AG04450 (cell line): ENCODE results near the gene ADAMTSL1. TPM values are rescaled to one million over a fixed set of nuclear protein-coding genes. Genes with fewer than 3 reads are reported as not detected.

Experiments used
- CTCF ChIA-PET: fragments of 300-600, 350-600 bp; formaldehyde crosslinking; extraction: SDS; loops from one replicate; lab custom pipeline; 2022; ENCODE audit warnings: antibody characterized with exemption, inconsistent platforms; lab: Charles Lee
- POLR2A ChIA-PET: fragments of 350-600 bp; formaldehyde crosslinking; extraction: SDS; loops from one replicate; lab custom pipeline; 2021; ENCODE audit warnings: antibody characterized with exemption, inconsistent platforms; lab: Yijun Ruan, JAX
- DNase-seq: peaks from one replicate; pipeline ENCODE4 v3.0.0-alpha.2; 2011; ENCODE audit warnings: low read depth, low spot score
- H3K27ac ChIP-seq: one replicate; pipeline ENCODE4 v1.5.1; 2012; ENCODE audit warnings: low read depth, low read length, control low read depth
- H3K27me3 ChIP-seq: one replicate; pipeline ENCODE4 v1.6.0; 2012; ENCODE audit warnings: low read length; ENCODE audit not compliant: control insufficient read depth, insufficient read depth
- H3K4me3 ChIP-seq: 2 replicates; pipeline ENCODE4 v1.5.1; 2011; ENCODE audit warnings: mild to moderate bottlenecking, low read depth, low read length, control low read depth
- H3K9me3 ChIP-seq: 2 replicates; pipeline ENCODE4 v1.5.1; 2012; ENCODE audit warnings: low read length; ENCODE audit not compliant: control insufficient read depth, insufficient read depth
- CTCF ChIP-seq: IDR thresholded peaks from 2 replicates; pipeline ENCODE4 v1.5.1; 2011; ENCODE audit warnings: low read depth, low read length, control low read depth, inconsistent platforms
- polyA plus RNA-seq: library from polyadenylated mRNA; depleted of rRNA; stranded (reverse); fragments of >200 nt; gene quantifications from 2 replicates; pipeline ENCODE4 v1.2.3, GENCODE V29; 2011

The ADAMTSL1 gene
- polyA plus RNA-seq, 1 experiment, result 22.2 TPM

- POLR2A ChIA-PET, result no interaction called here
- Histone ChIP-seq H3K9me3 (no peaks in the 10 kb centered on the region; the same call in 1 of the 2 replicates), H3K27me3 (no peaks in the 10 kb centered on the region), H3K27ac (no peak overlapping the region), H3K4me3 (no peak overlapping the region)
- CTCF ChIA-PET, result interaction anchor here (0.7 to 0.9 kb wide), 2 partner anchors 406 to 761 kb away, joined by 3 read pairs; no protein-coding TSS in a partner anchor
- TF ChIP-seq CTCF, result no peak
- DNase-seq, result no peak
Observed at GRCh38 chr9:18703901-18704379, 230.0 kb downstream of the ADAMTSL1 start.

- H3K27me3 ChIP-seq, result no peaks in the 10 kb centered on the region
- no peak overlapping the region for H3K27ac ChIP-seq
- H3K4me3 ChIP-seq, result no peak overlapping the region
- H3K9me3 ChIP-seq, result no peaks in the 10 kb centered on the region; the same call in 1 of the 2 replicates
- ChIA-PET POLR2A (no interaction called here), CTCF (no interaction called here)
- no peak for DNase-seq
- no peak for TF ChIP-seq CTCF
Observed at GRCh38 chr9:18705796-18706392, 231.9 kb downstream of the ADAMTSL1 start.

DNA sequence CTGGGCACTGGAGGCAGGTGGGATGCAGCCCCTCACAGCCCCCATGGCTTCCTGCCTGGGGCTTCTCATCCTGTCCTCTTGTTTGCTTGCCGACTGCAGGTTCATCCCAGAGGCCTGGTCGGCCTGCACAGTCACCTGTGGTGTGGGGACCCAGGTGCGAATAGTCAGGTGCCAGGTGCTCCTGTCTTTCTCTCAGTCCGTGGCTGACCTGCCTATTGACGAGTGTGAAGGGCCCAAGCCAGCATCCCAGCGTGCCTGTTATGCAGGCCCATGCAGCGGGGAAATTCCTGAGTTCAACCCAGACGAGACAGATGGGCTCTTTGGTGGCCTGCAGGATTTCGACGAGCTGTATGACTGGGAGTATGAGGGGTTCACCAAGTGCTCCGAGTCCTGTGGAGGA is 232.7 kb downstream of the ADAMTSL1 start:
- Histone ChIP-seq H3K27ac (no peak overlapping the region), H3K9me3 (no peaks in the 10 kb centered on the region; the same call in 1 of the 2 replicates), H3K4me3 (no peak overlapping the region), H3K27me3 (no peaks in the 10 kb centered on the region)
- no peak for DNase-seq
- no peak for TF ChIP-seq CTCF
- ChIA-PET POLR2A (no interaction called here), CTCF (no interaction called here)

DNA sequence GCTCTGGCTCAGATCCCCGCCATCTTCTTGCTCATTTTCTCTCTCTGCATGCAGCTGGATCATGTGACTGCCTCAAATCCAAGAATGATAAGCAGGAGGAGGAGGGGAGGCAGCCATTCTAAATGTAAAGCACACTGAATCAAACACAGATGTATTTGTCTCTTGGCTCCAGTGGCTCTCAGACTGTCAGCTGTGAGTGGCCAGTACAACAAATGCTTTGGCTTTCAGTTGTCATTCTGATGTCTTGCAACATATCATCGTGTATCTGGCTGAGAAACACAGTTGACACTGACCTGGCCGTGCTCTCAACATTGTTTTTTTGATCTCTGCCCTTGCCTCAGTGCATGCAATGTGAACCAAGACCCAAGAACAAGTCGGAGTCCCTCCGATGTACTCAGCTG is 233.1 kb downstream of the ADAMTSL1 start:
- H3K9me3 ChIP-seq, result no peaks in the 10 kb centered on the region; the same call in 1 of the 2 replicates
- no peak for TF ChIP-seq CTCF
- ChIA-PET POLR2A (no interaction called here), CTCF (interaction anchor here (0.8 kb wide), 1 partner anchor 264 kb away, joined by 3 read pairs; no protein-coding TSS in a partner anchor)
- no peak overlapping the region for H3K27ac ChIP-seq
- H3K27me3 ChIP-seq, result no peaks in the 10 kb centered on the region
- no peak overlapping the region for H3K4me3 ChIP-seq
- no peak for DNase-seq

DNA sequence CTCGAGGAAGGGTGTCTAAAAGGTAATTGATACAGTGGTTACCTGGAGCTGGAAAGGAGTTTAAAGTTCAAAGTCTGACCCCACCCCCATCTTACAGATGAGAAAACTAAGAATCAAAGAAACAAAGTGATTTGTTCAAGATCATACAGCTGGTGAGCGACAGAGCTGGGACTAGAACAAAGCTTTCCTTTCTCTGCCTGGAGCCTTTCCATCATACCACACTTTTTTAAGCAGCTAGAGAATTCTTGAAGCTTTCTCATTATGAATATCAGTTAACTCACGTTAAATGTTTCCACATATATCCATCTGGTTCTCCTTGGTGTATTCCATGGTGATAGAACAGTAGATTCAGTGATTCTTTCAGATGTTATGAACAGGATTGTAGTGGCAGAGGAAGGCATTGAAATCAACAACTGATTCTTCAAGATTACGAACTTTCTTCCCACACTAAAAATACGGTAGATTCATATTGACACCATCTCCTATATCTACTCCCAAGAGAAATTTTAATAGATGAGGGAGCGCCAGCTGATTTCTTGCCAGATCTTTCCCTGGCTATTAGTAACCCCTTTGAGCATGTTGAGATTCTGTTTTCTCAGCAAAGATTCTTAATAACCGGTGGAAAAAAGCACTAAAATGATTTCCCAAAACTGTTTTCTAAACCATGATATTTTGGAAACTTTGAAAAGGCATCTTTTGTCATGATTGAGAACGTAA is 233.7 kb downstream of the ADAMTSL1 start:
- no peak for TF ChIP-seq CTCF
- ChIA-PET POLR2A (no interaction called here), CTCF (interaction anchor here (0.8 kb wide), 1 partner anchor 265 kb away, joined by 3 read pairs; no protein-coding TSS in a partner anchor)
- no peak for DNase-seq
- no peak overlapping the region for H3K27ac ChIP-seq
- no peak overlapping the region for H3K4me3 ChIP-seq
- H3K9me3 ChIP-seq, result no peaks in the 10 kb centered on the region; the same call in 1 of the 2 replicates
- no peaks in the 10 kb centered on the region for H3K27me3 ChIP-seq
